Mesodermal cell (in vitro differentiated cells): Measurements from ENCODE around the gene CDAN1. TPM values are rescaled to one million over a fixed set of nuclear protein-coding genes. Genes with fewer than 3 reads are reported as not detected.
"Not testable (repeated sequence)": the region's sequence is repeated elsewhere in the genome, so short reads cannot be mapped to it uniquely, and the experiment has no call there.

Experiments
- H3K27ac ChIP-seq: 2 replicates; pipeline ENCODE4 v1.7.0; 2013; ENCODE audit warnings: mild to moderate bottlenecking, low read depth, low read length, moderate library complexity; ENCODE audit not compliant: severe bottlenecking
- H3K36me3 ChIP-seq: 2 replicates; pipeline ENCODE4 v1.7.1; 2013; ENCODE audit warnings: mild to moderate bottlenecking, low read length, moderate library complexity; ENCODE audit not compliant: control insufficient read depth, insufficient read depth
- H3K4me1 ChIP-seq: one replicate; pipeline ENCODE4 v1.7.1; 2013; ENCODE audit warnings: mild to moderate bottlenecking, low read length; ENCODE audit not compliant: insufficient read depth, control insufficient read depth, poor library complexity, severe bottlenecking
- H3K4me3 ChIP-seq: 2 replicates; pipeline ENCODE4 v1.7.0; 2013; ENCODE audit warnings: low read length, control low read depth, mild to moderate bottlenecking; ENCODE audit not compliant: insufficient read depth, poor library complexity, severe bottlenecking; ENCODE audit errors: extremely low read depth
- H3K9me3 ChIP-seq: 2 replicates; pipeline ENCODE4 v1.7.1; 2013; ENCODE audit warnings: mild to moderate bottlenecking, low read length, moderate library complexity; ENCODE audit not compliant: control insufficient read depth
- WGBS, 2 experiments: methylation state at CpG; one replicate each; pipeline ENCODE4 v1.1.5; 2013; ENCODE audit warnings: missing lambda C conversion rate in 2 of 2; ENCODE audit not compliant: insufficient coverage in 2 of 2; 5-methylcytosine and 5-hydroxymethylcytosine counted together
- polyA plus RNA-seq, 2 experiments: library from polyadenylated mRNA; stranded (reverse); fragments of 50-300 nt; gene quantifications; one replicate each; pipeline ENCODE4 v1.2.3, GENCODE V29; 2013

The CDAN1 gene
- 10.7 TPM for polyA plus RNA-seq (2013, experiment 1 of 2)
- polyA plus RNA-seq (2013, experiment 2 of 2) = 9.4 TPM

- peak within 1 kb of the TSS; percentile 77 for H3K4me3 ChIP-seq
- H3K4me1 ChIP-seq = peaks cover 7% of the 10 kb centered on the region
- H3K36me3 ChIP-seq = peaks cover 38% of the 10 kb centered on the region
- WGBS, 2 experiments = 0 to 1% methylated on average over 43 to 59 of the region's 76 CpGs
- H3K9me3 ChIP-seq = no peaks in the 10 kb centered on the region
- peak within 1 kb of the TSS; percentile 78 for H3K27ac ChIP-seq
Measured at GRCh38 chr15:42736793-42737528, at the start of gene CDAN1. CDAN1 (minus strand) TSS chr15:42737128; CDS start chr15:42737102, 26 bp downstream.

GRCh38 chr15:42785569-42785968, 48.6 kb upstream of the CDAN1 start:
- H3K9me3 ChIP-seq = no peaks in the 10 kb centered on the region
- peaks cover 7% of the 10 kb centered on the region for H3K36me3 ChIP-seq
- H3K4me1 ChIP-seq = no peaks in the 10 kb centered on the region
- 92% methylated on average over 1 of the region's 2 CpGs; no CpG with 5 or more reads in 1 of the 2 experiments for WGBS, 2 experiments
- no peak overlapping the region for H3K27ac ChIP-seq
- no peak overlapping the region for H3K4me3 ChIP-seq

- Histone ChIP-seq H3K36me3 (peaks cover 7% of the 10 kb centered on the region), H3K4me1 (no peaks in the 10 kb centered on the region), H3K27ac (no peak overlapping the region), H3K9me3 (no peaks in the 10 kb centered on the region), H3K4me3 (no peak overlapping the region)
- WGBS, 2 experiments = 100% methylated on average over 1 of the region's 1 CpG; no CpG with 5 or more reads in 1 of the 2 experiments
Measured at GRCh38 chr15:42784705-42785104, 47.8 kb upstream of the CDAN1 start.

- no CpG with 5 or more reads among the region's 4 CpGs for WGBS, 2 experiments
- Histone ChIP-seq H3K36me3 (peaks cover 7% of the 10 kb centered on the region), H3K9me3 (no peaks in the 10 kb centered on the region), H3K27ac (no peak overlapping the region), H3K4me3 (no peak overlapping the region), H3K4me1 (no peaks in the 10 kb centered on the region)
Measured at GRCh38 chr15:42782716-42783115, 45.8 kb upstream of the CDAN1 start.

- no peaks in the 10 kb centered on the region for H3K9me3 ChIP-seq
- no peaks in the 10 kb centered on the region for H3K4me1 ChIP-seq
- peaks cover 16% of the 10 kb centered on the region for H3K36me3 ChIP-seq
- no peak overlapping the region for H3K27ac ChIP-seq
- WGBS, 2 experiments = 92% methylated on average over 2 of the region's 2 CpGs; no CpG with 5 or more reads in 1 of the 2 experiments
- H3K4me3 ChIP-seq = no peak overlapping the region
Measured at GRCh38 chr15:42775416-42775815, 38.5 kb upstream of the CDAN1 start.

GRCh38 chr15:42772901-42773300, 36.0 kb upstream of the CDAN1 start:
- H3K36me3 ChIP-seq = peaks cover 16% of the 10 kb centered on the region
- H3K27ac ChIP-seq = no peak overlapping the region
- no peaks in the 10 kb centered on the region for H3K9me3 ChIP-seq
- no peak overlapping the region for H3K4me3 ChIP-seq
- no peaks in the 10 kb centered on the region for H3K4me1 ChIP-seq
- 73 to 83% methylated on average over 1 to 2 of the region's 2 CpGs for WGBS, 2 experiments

- Histone ChIP-seq H3K9me3 (no peaks in the 10 kb centered on the region), H3K27ac (no peak overlapping the region), H3K4me1 (no peaks in the 10 kb centered on the region), H3K4me3 (no peak overlapping the region), H3K36me3 (peaks cover 16% of the 10 kb centered on the region)
- WGBS, 2 experiments = 80 to 82% methylated on average over 1 to 2 of the region's 2 CpGs
Measured at GRCh38 chr15:42772144-42772543, 35.2 kb upstream of the CDAN1 start.

- H3K36me3 ChIP-seq, H3K27ac ChIP-seq, H3K4me1 ChIP-seq, H3K9me3 ChIP-seq, H3K4me3 ChIP-seq: not testable (repeated sequence)
- WGBS, 2 experiments = no CpG with 5 or more reads among the region's 4 CpGs
Measured at GRCh38 chr15:42766109-42766508, 29.2 kb upstream of the CDAN1 start.

GRCh38 chr15:42764154-42764731, 27.3 kb upstream of the CDAN1 start:
- not testable (repeated sequence) for H3K4me3 ChIP-seq, H3K4me1 ChIP-seq, H3K36me3 ChIP-seq, H3K27ac ChIP-seq, H3K9me3 ChIP-seq
- 50 to 56% methylated on average over 10 to 14 of the region's 16 CpGs for WGBS, 2 experiments

GRCh38 chr15:42761813-42762212, 24.9 kb upstream of the CDAN1 start:
- H3K4me1 ChIP-seq, H3K36me3 ChIP-seq, H3K9me3 ChIP-seq, H3K4me3 ChIP-seq, H3K27ac ChIP-seq: not testable (repeated sequence)
- WGBS, 2 experiments = no CpG with 5 or more reads among the region's 2 CpGs

- Histone ChIP-seq H3K9me3 (no peaks in the 10 kb centered on the region), H3K4me1 (no peaks in the 10 kb centered on the region), H3K4me3 (no peak overlapping the region), H3K27ac (no peak overlapping the region), H3K36me3 (peaks cover 5% of the 10 kb centered on the region)
- whole genome bisulfite sequencing, 2 experiments = 78 to 100% methylated on average over 1 of the region's 1 CpG
Measured at GRCh38 chr15:42760759-42761158, 23.8 kb upstream of the CDAN1 start.
